B cell (primary cell): ENCODE data around the gene TBXAS1. TPM values are rescaled to one million over a fixed set of nuclear protein-coding genes. Genes with fewer than 3 reads are reported as not detected.

ENCODE experiments used
- ATAC-seq: fragments of 200-7000 bp; cut with Tn5 transposase; one replicate; pipeline ENCODE4 v1.10.0; 2021; ENCODE audit warnings: low read depth, mild to moderate bottlenecking, moderate number of reproducible peaks, moderate library complexity
- CTCF ChIA-PET: fragments of 350-600 bp; sonication (Branson Sonifier 250); formaldehyde crosslinking; loops from one replicate; lab custom pipeline; 2021; ENCODE audit warnings: antibody characterized with exemption, inconsistent platforms; lab: Charles Lee
- POLR2A ChIA-PET: fragments of 350-600 bp; sonication (Branson Sonifier 250); formaldehyde crosslinking; loops from one replicate; lab custom pipeline; 2021; ENCODE audit warnings: antibody characterized with exemption; lab: Charles Lee
- DNase-seq: peaks from one replicate; pipeline ENCODE4 v3.0.0; 2013
- H2AFZ ChIP-seq: 2 replicates; pipeline ENCODE4 v1.6.1; 2012; ENCODE audit warnings: mild to moderate bottlenecking, low read depth, low read length; ENCODE audit not compliant: insufficient read depth, poor library complexity, severe bottlenecking
- H3K27ac ChIP-seq, 2 donors: 1 replicate in 1 of 2; 2 replicates in 1 of 2; pipeline ENCODE4 v1.5.1; 2012 to 2013; ENCODE audit warnings: low read length in 2 of 2, mild to moderate bottlenecking in 2 of 2, moderate library complexity in 1 of 2
- H3K27me3 ChIP-seq, 4 experiments: fragments of 200-600 bp in 1 of 4; sonication (generic) in 1 of 4; replicated peaks in 1 of 4; 1 replicate in 2 of 4; 2 replicates in 2 of 4; pipeline versions ENCODE4 v1.6.1 to v1.7.0; 2013 to 2016; ENCODE audit warnings: low read length in 3 of 4, mild to moderate bottlenecking in 2 of 4, mixed read lengths in 1 of 4, moderate library complexity in 1 of 4; ENCODE audit not compliant: insufficient read depth in 4 of 4, control insufficient read depth in 3 of 4; ENCODE audit errors: control extremely low read depth in 1 of 4
- H3K36me3 ChIP-seq, 2 experiments: replicated peaks in 1 of 2; 1 replicate in 1 of 2; 2 replicates in 1 of 2; pipeline versions ENCODE4 v1.6.1 to v1.7.1; 2013; ENCODE audit warnings: low read length in 1 of 2; ENCODE audit not compliant: insufficient read depth in 2 of 2, control insufficient read depth in 1 of 2; ENCODE audit errors: control extremely low read depth in 1 of 2, extremely low read depth in 1 of 2
- H3K4me1 ChIP-seq, 2 donors: fragments of 200-600 bp in 1 of 2; sonication (generic) in 1 of 2; 1 replicate in 1 of 2; 2 replicates in 1 of 2; pipeline versions ENCODE4 v1.5.1 to v1.6.1; 2013 to 2017; ENCODE audit warnings: low read length in 2 of 2; ENCODE audit not compliant: control insufficient read depth in 2 of 2, insufficient read depth in 2 of 2
- H3K4me2 ChIP-seq: replicated peaks from 2 replicates; pipeline ENCODE3; 2012; ENCODE audit warnings: mild to moderate bottlenecking, low read depth, low read length; ENCODE audit not compliant: poor library complexity, severe bottlenecking
- H3K4me3 ChIP-seq, 5 experiments: fragments of 200-600 bp in 1 of 5; sonication (generic) in 1 of 5; 1 replicate in 3 of 5; 2 replicates in 2 of 5; pipeline versions ENCODE4 v1.5.1 to v1.7.0; 2011 to 2016; ENCODE audit warnings: low read length in 4 of 5, mild to moderate bottlenecking in 4 of 5, low read depth in 2 of 5, control low read depth in 1 of 5, moderate library complexity in 1 of 5; ENCODE audit not compliant: insufficient read depth in 1 of 5; ENCODE audit errors: control extremely low read depth in 1 of 5, extremely low read depth in 1 of 5
- H3K79me2 ChIP-seq: fragments of 200-600 bp; sonication (generic); one replicate; pipeline ENCODE4 v1.6.0; 2016; ENCODE audit warnings: low read length; ENCODE audit not compliant: control insufficient read depth, insufficient read depth
- H3K9ac ChIP-seq: fragments of 200-600 bp; sonication (generic); 2 replicates; pipeline ENCODE4 v1.6.1; 2017; ENCODE audit warnings: mild to moderate bottlenecking, low read length, moderate library complexity
- H3K9me3 ChIP-seq, 3 donors: one replicate each; pipeline versions ENCODE4 v1.6.1 to v1.7.1; 2013; ENCODE audit warnings: low read length in 2 of 3; ENCODE audit not compliant: control insufficient read depth in 2 of 3, insufficient read depth in 1 of 3; ENCODE audit errors: control extremely low read depth in 1 of 3
- H4K20me1 ChIP-seq: 2 replicates; pipeline ENCODE4 v1.6.0; 2012; ENCODE audit warnings: mild to moderate bottlenecking, low read length; ENCODE audit not compliant: insufficient read depth, control insufficient read depth, poor library complexity, severe bottlenecking
- H3K27ac Mint-ChIP-seq: one replicate; pipeline ENCODE4 v1.8.0; 2021; ENCODE audit warnings: mixed read lengths
- H3K27me3 Mint-ChIP-seq: one replicate; pipeline ENCODE4 v1.8.0; 2021; ENCODE audit warnings: mixed read lengths
- H3K4me1 Mint-ChIP-seq: one replicate; pipeline ENCODE4 v1.8.0; 2021; ENCODE audit warnings: mixed read lengths
- H3K4me3 Mint-ChIP-seq: one replicate; pipeline ENCODE4 v1.8.0; 2021; ENCODE audit warnings: mixed read lengths
- H3K9me3 Mint-ChIP-seq: one replicate; pipeline ENCODE4 v1.8.0; 2022; ENCODE audit warnings: mixed read lengths; ENCODE audit not compliant: insufficient read depth
- EZH2 ChIP-seq: IDR thresholded peaks from 2 replicates; pipeline ENCODE4 v1.6.1; 2012; ENCODE audit warnings: borderline replicate concordance, low read depth, mild to moderate bottlenecking, moderate library complexity, low read length; ENCODE audit not compliant: insufficient read depth, poor library complexity, severe bottlenecking
- WGBS: methylation state at CpG from one replicate; pipeline ENCODE4 v1.1.5; 2013; ENCODE audit warnings: missing lambda C conversion rate; ENCODE audit not compliant: insufficient coverage; 5-methylcytosine and 5-hydroxymethylcytosine counted together
- intact Hi-C: fragments of 100-400 bp; cut with micrococcal nuclease; formaldehyde crosslinking; loops from one replicate; pipeline ENCODE4 v1.10.0; 2022
- polyA plus RNA-seq: library from polyadenylated mRNA; depleted of rRNA; stranded (reverse); fragments of >200 nt; gene quantifications from 2 replicates; pipeline ENCODE4 v1.2.3, GENCODE V29; 2012
- total RNA-seq, 2 donors: library from RNA; stranded (reverse); fragments of 120-200 nt in 1 of 2; gene quantifications; 1 replicate in 1 of 2; 2 replicates in 1 of 2; pipeline versions ENCODE4 v1.2.3 to v1.2.4, GENCODE V29; 2013 to 2022
- TF ChIP-seq, protein P1 (sequence below): fragments of 200-600 bp; IDR thresholded peaks from one replicate; pipeline ENCODE4 v1.8.0; 2022; ENCODE audit warnings: antibody characterized with exemption, mild to moderate bottlenecking

The TBXAS1 gene
- total and polyA plus RNA-seq, 2 donors (not counting 1 experiment from before 2014, with no cell fraction given), result 8.1 to 21.0 TPM

DNA sequence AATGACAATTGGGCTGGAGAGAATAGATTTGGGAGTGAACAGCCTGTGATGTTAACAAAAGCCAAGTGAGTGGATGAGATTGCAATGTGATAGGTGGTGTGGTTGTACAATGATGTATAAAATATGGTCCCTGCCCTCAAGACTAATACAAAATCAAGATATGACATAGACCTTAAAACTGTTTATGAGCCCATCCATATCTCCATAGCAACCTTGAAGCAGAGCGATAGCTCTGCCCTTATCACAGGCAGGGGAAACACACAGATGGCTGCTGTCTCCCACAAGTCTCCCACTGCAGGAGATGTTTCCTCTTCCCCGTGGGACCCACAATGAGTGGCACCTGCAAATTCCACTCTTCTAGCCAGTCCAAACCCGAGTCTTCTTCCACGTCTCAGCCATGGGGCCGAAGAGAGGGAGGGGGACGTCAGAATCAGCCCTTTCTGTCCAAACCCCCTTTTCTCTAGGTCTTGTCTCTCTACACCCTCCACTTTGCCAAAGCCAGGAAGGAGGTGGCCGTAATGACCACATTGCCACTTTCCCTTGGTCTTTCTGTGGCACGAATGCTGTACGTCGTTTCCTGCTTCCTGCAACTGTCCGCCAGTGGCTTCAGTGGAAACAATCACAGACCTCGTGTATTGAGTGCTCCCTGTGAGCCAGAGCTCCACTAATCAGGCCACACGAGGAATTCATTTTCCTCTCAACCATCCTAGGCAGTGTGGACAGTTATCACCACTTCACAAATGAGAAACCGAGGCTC, 7.5 kb upstream of the TBXAS1 start:
- Mint-ChIP-seq H3K27ac (no peak overlapping the region), H3K4me1 (no peaks in the 10 kb centered on the region), H3K4me3 (no peak overlapping the region), H3K9me3 (no peaks in the 10 kb centered on the region), H3K27me3 (peaks cover 10% of the 10 kb centered on the region)
- Histone ChIP-seq H3K4me1 (no peaks in the 10 kb centered on the region), H3K36me3 (no peaks in the 10 kb centered on the region), H3K9me3 (peaks cover 0 to 5% (median 0%) of the 10 kb centered on the region in 3 donors), H4K20me1 (no peaks in the 10 kb centered on the region), H3K79me2 (no peaks in the 10 kb centered on the region), H3K27ac (no peak overlapping the region), H2AFZ (no peak overlapping the region), H3K9ac (no peak overlapping the region), H3K27me3 (peaks cover 0 to 5% (median 0%) of the 10 kb centered on the region in 4 experiments), H3K4me2 (no peak overlapping the region), H3K4me3 (no peak overlapping the region)
- ChIA-PET POLR2A (no interaction called here), CTCF (no interaction called here)
- ATAC-seq, result no peak
- DNase-seq, result no peak
- WGBS, result 84% methylated on average over 11 of the region's 14 CpGs
- intact Hi-C loops, result no loop called here
- TF ChIP-seq, protein P1, sequence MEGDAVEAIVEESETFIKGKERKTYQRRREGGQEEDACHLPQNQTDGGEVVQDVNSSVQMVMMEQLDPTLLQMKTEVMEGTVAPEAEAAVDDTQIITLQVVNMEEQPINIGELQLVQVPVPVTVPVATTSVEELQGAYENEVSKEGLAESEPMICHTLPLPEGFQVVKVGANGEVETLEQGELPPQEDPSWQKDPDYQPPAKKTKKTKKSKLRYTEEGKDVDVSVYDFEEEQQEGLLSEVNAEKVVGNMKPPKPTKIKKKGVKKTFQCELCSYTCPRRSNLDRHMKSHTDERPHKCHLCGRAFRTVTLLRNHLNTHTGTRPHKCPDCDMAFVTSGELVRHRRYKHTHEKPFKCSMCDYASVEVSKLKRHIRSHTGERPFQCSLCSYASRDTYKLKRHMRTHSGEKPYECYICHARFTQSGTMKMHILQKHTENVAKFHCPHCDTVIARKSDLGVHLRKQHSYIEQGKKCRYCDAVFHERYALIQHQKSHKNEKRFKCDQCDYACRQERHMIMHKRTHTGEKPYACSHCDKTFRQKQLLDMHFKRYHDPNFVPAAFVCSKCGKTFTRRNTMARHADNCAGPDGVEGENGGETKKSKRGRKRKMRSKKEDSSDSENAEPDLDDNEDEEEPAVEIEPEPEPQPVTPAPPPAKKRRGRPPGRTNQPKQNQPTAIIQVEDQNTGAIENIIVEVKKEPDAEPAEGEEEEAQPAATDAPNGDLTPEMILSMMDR, result no peak
- TF ChIP-seq EZH2, result no peak

DNA sequence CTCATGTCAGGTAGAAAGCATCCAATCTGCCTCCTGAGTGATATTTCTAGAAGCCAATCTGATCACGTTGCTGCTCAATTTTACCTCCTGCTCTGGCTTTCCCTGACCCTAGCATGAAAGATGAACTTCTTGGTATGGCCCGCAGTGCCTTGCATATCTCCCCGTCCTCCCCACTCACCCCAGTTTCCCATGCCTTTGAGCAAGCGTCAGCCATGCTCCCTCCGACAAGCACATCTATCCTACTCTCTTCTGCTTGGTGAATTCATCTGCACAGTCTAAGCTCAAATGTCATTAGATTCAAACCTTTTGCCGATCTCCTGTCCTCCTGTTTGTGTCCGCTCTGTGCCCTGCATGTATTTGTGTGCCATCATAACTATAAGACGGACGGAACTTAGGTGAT, 6.2 kb upstream of the TBXAS1 start:
- Histone ChIP-seq H3K9me3 (no peaks in the 10 kb centered on the region), H3K4me2 (no peak overlapping the region), H3K4me3 (no peak overlapping the region), H3K27me3 (peaks cover 0 to 5% (median 0%) of the 10 kb centered on the region in 4 experiments), H4K20me1 (no peaks in the 10 kb centered on the region), H3K27ac (no peak overlapping the region), H3K9ac (no peak overlapping the region), H3K36me3 (no peaks in the 10 kb centered on the region), H2AFZ (no peak overlapping the region), H3K4me1 (no peaks in the 10 kb centered on the region), H3K79me2 (no peaks in the 10 kb centered on the region)
- Mint-ChIP-seq H3K27ac (no peak overlapping the region), H3K4me1 (peaks cover 1% of the 10 kb centered on the region), H3K4me3 (no peak overlapping the region), H3K9me3 (no peaks in the 10 kb centered on the region), H3K27me3 (peaks cover 10% of the 10 kb centered on the region)
- no peak for TF ChIP-seq EZH2
- TF ChIP-seq, protein P1, result no peak
- POLR2A ChIA-PET, result interaction anchor here (0.6 kb wide), 1 partner anchor 537 kb away, joined by 4 read pairs; no protein-coding TSS in a partner anchor
- ATAC-seq (no peak), DNase-seq (no peak)
- 98% methylated on average over 9 of the region's 9 CpGs for WGBS
- CTCF ChIA-PET, result no interaction called here
- intact Hi-C loops, result no loop called here
